H1 (cell line): ENCODE measurements around the gene RARRES1. TPM values are rescaled to one million over a fixed set of nuclear protein-coding genes. Genes with fewer than 3 reads are reported as not detected.

Experiments
- CTCF ChIA-PET: fragments of 300-600 bp; sonication (Branson Sonifier 250); formaldehyde crosslinking; loops from one replicate; lab custom pipeline; 2021; ENCODE audit not compliant: partially characterized antibody; lab: Charles Lee
- POLR2A ChIA-PET: fragments of 300-600 bp; sonication (Branson Sonifier 250); formaldehyde crosslinking; loops from one replicate; lab custom pipeline; 2021; ENCODE audit warnings: inconsistent platforms; ENCODE audit not compliant: partially characterized antibody; lab: Charles Lee
- DNase-seq, 2 experiments: peaks; one replicate each; pipeline versions ENCODE4 v3.0.0 to v3.0.0-alpha.2; 2010 to 2022; ENCODE audit warnings: low spot score in 2 of 2, low read depth in 1 of 2, mixed read lengths in 1 of 2
- FAIRE-seq: peaks from 2 replicates; lab custom pipeline; 2011; peaks lifted over from hg19 to GRCh38; lab: Jason Lieb, UNC
- H2AFZ ChIP-seq: 2 replicates; pipeline ENCODE4 v1.8.1; 2012; ENCODE audit warnings: low read length, inconsistent platforms
- H2AK5ac ChIP-seq: 2 replicates; pipeline ENCODE4 v1.6.1; 2013; ENCODE audit warnings: low read depth, low read length
- H2BK120ac ChIP-seq: replicated peaks from 2 replicates; pipeline ENCODE3; 2013; ENCODE audit warnings: low read depth, low read length, inconsistent platforms
- H2BK12ac ChIP-seq: 2 replicates; pipeline ENCODE4 v1.6.1; 2013; ENCODE audit warnings: low read depth, low read length
- H2BK15ac ChIP-seq: 2 replicates; pipeline ENCODE4 v1.6.1; 2013; ENCODE audit warnings: low read length
- H2BK20ac ChIP-seq: 2 replicates; pipeline ENCODE4 v1.6.1; 2013; ENCODE audit warnings: low read length
- H2BK5ac ChIP-seq: 2 replicates; pipeline ENCODE4 v1.6.1; 2013; ENCODE audit warnings: low read depth, low read length
- H3K14ac ChIP-seq: 2 replicates; pipeline ENCODE4 v1.6.1; 2013; ENCODE audit warnings: inconsistent platforms; ENCODE audit not compliant: insufficient read length
- H3K18ac ChIP-seq: 2 replicates; pipeline ENCODE4 v1.6.1; 2013; ENCODE audit warnings: low read length; ENCODE audit errors: extremely low read depth
- H3K23ac ChIP-seq: 2 replicates; pipeline ENCODE4 v1.6.1; 2013; ENCODE audit warnings: inconsistent platforms; ENCODE audit not compliant: insufficient read length
- H3K23me2 ChIP-seq: 2 replicates; pipeline ENCODE4 v1.6.1; 2013; ENCODE audit warnings: low read depth, low read length
- H3K27ac ChIP-seq: 2 replicates; pipeline ENCODE4 v1.6.1; 2011; ENCODE audit warnings: low read depth, low read length, inconsistent platforms
- H3K27me3 ChIP-seq, 4 experiments: replicated peaks in 1 of 4; 1 replicate in 1 of 4; 2 replicates in 3 of 4; pipeline versions ENCODE4 v1.6.1 to v1.8.1; 2011 to 2013; ENCODE audit warnings: low read length in 3 of 4, mild to moderate bottlenecking in 3 of 4, inconsistent platforms in 2 of 4, mixed read lengths in 2 of 4, moderate library complexity in 1 of 4; ENCODE audit not compliant: control insufficient read depth in 3 of 4, insufficient read depth in 3 of 4; ENCODE audit errors: extremely low read depth in 1 of 4
- H3K36me3 ChIP-seq, 4 experiments: 2 replicates each; pipeline versions ENCODE4 v1.6.1 to v1.8.1; 2011 to 2013; ENCODE audit warnings: mild to moderate bottlenecking in 4 of 4, low read length in 3 of 4, moderate library complexity in 2 of 4, control low read depth in 1 of 4, inconsistent platforms in 1 of 4; ENCODE audit not compliant: insufficient read depth in 4 of 4, control insufficient read depth in 2 of 4
- H3K4ac ChIP-seq: replicated peaks from 2 replicates; pipeline ENCODE3; 2013; ENCODE audit warnings: low read length, low read depth, mixed read lengths, inconsistent platforms; ENCODE audit not compliant: insufficient read length
- H3K4me1 ChIP-seq, 4 experiments: replicated peaks in 1 of 4; 1 replicate in 1 of 4; 2 replicates in 3 of 4; pipeline versions ENCODE4 v1.6.1 to v1.8.1; 2011 to 2013; ENCODE audit warnings: low read length in 3 of 4, inconsistent platforms in 2 of 4, mixed read lengths in 1 of 4; ENCODE audit not compliant: insufficient read depth in 4 of 4, control insufficient read depth in 3 of 4
- H3K4me2 ChIP-seq, 2 experiments: 2 replicates each; pipeline versions ENCODE4 v1.6.1 to v1.8.1; 2011 to 2013; ENCODE audit warnings: low read depth in 2 of 2, low read length in 2 of 2, control low read depth in 1 of 2, inconsistent platforms in 1 of 2, mild to moderate bottlenecking in 1 of 2; ENCODE audit not compliant: insufficient read depth in 1 of 2
- H3K4me3 ChIP-seq, 4 experiments: fragments of 200-600, 300-600 bp in 1 of 4; sonication (generic), shearing (Covaris generic), sonication (Bioruptor Twin) in 1 of 4; 2 replicates each; pipeline versions ENCODE4 v1.5.1 to v1.8.1; 2011 to 2016; ENCODE audit warnings: low read length in 4 of 4, low read depth in 3 of 4, control low read depth in 2 of 4, inconsistent platforms in 2 of 4, mild to moderate bottlenecking in 2 of 4, mixed read lengths in 1 of 4, moderate library complexity in 1 of 4; ENCODE audit not compliant: insufficient read depth in 2 of 4; ENCODE audit errors: extremely low read depth in 1 of 4
- H3K56ac ChIP-seq: replicated peaks from 2 replicates; pipeline ENCODE3; 2013; ENCODE audit warnings: low read depth, mild to moderate bottlenecking, mixed read lengths, low read length, inconsistent platforms; ENCODE audit not compliant: insufficient read length
- H3K79me1 ChIP-seq: 2 replicates; pipeline ENCODE4 v1.6.1; 2013; ENCODE audit warnings: low read depth, low read length, control low read depth
- H3K79me2 ChIP-seq, 2 experiments: 2 replicates each; pipeline versions ENCODE4 v1.6.1 to v1.8.1; 2012 to 2013; ENCODE audit warnings: low read length in 2 of 2, mild to moderate bottlenecking in 2 of 2, inconsistent platforms in 1 of 2; ENCODE audit not compliant: insufficient read depth in 2 of 2, control insufficient read depth in 1 of 2
- H3K9ac ChIP-seq, 4 experiments: replicated peaks in 1 of 4; 1 replicate in 1 of 4; 2 replicates in 3 of 4; pipeline versions ENCODE4 v1.6.1 to v1.8.1; 2011 to 2013; ENCODE audit warnings: low read depth in 3 of 4, low read length in 3 of 4, control low read depth in 2 of 4, mild to moderate bottlenecking in 2 of 4, moderate library complexity in 2 of 4, inconsistent platforms in 1 of 4; ENCODE audit errors: extremely low read depth in 1 of 4
- H3K9me3 ChIP-seq, 2 experiments: 2 replicates each; pipeline versions ENCODE4 v1.6.1 to v1.8.1; 2012 to 2013; ENCODE audit warnings: mild to moderate bottlenecking in 2 of 2, moderate library complexity in 2 of 2, control low read depth in 1 of 2, inconsistent platforms in 1 of 2, low read depth in 1 of 2, low read length in 1 of 2, mixed read lengths in 1 of 2; ENCODE audit not compliant: insufficient read depth in 2 of 2
- H4K20me1 ChIP-seq, 2 experiments: replicated peaks in 1 of 2; 2 replicates each; pipeline versions ENCODE3 to v1.8.1; 2011 to 2013; ENCODE audit warnings: inconsistent platforms in 2 of 2, low read length in 2 of 2, mild to moderate bottlenecking in 1 of 2; ENCODE audit not compliant: insufficient read depth in 2 of 2, control insufficient read depth in 1 of 2
- H4K5ac ChIP-seq: 2 replicates; pipeline ENCODE4 v1.6.1; 2013; ENCODE audit warnings: low read length, low read depth, mixed read lengths, inconsistent platforms; ENCODE audit not compliant: insufficient read length
- H4K8ac ChIP-seq: 2 replicates; pipeline ENCODE4 v1.8.0; 2013; ENCODE audit warnings: mild to moderate bottlenecking, moderate library complexity, low read length, inconsistent platforms; ENCODE audit not compliant: insufficient read depth; ENCODE audit errors: extremely low read depth
- H4K91ac ChIP-seq: replicated peaks from 2 replicates; pipeline ENCODE3; 2013; ENCODE audit warnings: low read length, mixed read lengths, inconsistent platforms; ENCODE audit not compliant: insufficient read length
- EGR1 ChIP-seq: IDR thresholded peaks from 2 replicates; pipeline ENCODE4 v1.6.1; 2011; ENCODE audit warnings: low read depth, low read length, borderline replicate concordance
- GTF2F1 ChIP-seq: IDR thresholded peaks from 2 replicates; pipeline ENCODE4 v1.6.1; 2012; ENCODE audit warnings: low read depth, low read length, improper control_type of control experiment, borderline replicate concordance
- MAFK ChIP-seq: IDR thresholded peaks from 2 replicates; pipeline ENCODE4 v1.6.1; 2012; ENCODE audit warnings: low read depth, mild to moderate bottlenecking, improper control_type of control experiment, low read length
- POU5F1 ChIP-seq: IDR thresholded peaks from 2 replicates; pipeline ENCODE4 v1.6.1; 2011; ENCODE audit warnings: low read depth, mild to moderate bottlenecking, low read length, moderate library complexity
- RBBP5 ChIP-seq: IDR thresholded peaks from 2 replicates; pipeline ENCODE4 v1.7.1; 2012; ENCODE audit warnings: low read depth, mild to moderate bottlenecking, inconsistent platforms, low read length, moderate library complexity, borderline replicate concordance
- TAF1 ChIP-seq: IDR thresholded peaks from 2 replicates; pipeline ENCODE4 v1.6.1; 2011; ENCODE audit warnings: mild to moderate bottlenecking, low read depth, low read length
- WGBS, 2 experiments: shearing (Covaris generic) in 1 of 2; methylation state at CpG; one replicate each; pipeline versions ENCODE4 v1.1.6 to v1.1.7; 2013 to 2015; ENCODE audit warnings: low lambda C conversion rate in 2 of 2, mixed read lengths in 2 of 2, inconsistent platforms in 1 of 2, low coverage in 1 of 2, missing lambda C conversion rate in 1 of 2; ENCODE audit not compliant: insufficient replicate concordance in 2 of 2, insufficient coverage in 1 of 2, insufficient read length in 1 of 2; ENCODE audit errors: extremely low coverage in 1 of 2, missing lambda C conversion rate in 1 of 2; 5-methylcytosine and 5-hydroxymethylcytosine counted together
- polyA plus RNA-seq, 7 experiments: library from polyadenylated mRNA; depleted of rRNA in 3 of 7; stranded (reverse) in 5 of 7; unstranded in 2 of 7; fragments of >200 nt in 5 of 7; fragments of 200-250 nt in 2 of 7; gene quantifications; 1 replicate in 5 of 7; 2 replicates in 1 of 7; 4 replicates in 1 of 7; pipeline versions ENCODE4 v1.2.1 to v1.2.3, GENCODE V29; 2011 to 2013; ENCODE audit warnings: missing spikeins in 2 of 7, mixed read lengths in 2 of 7
- total RNA-seq: library from RNA; stranded (reverse); fragmentation: NEBNext Ultra II Directional; extraction: Animal tissue kit (Norgen Biotek cat#: 25700); gene quantifications from 2 replicates; pipeline ENCODE4 v1.2.1, GENCODE V29; 2021

RARRES1 gene
- total and polyA plus RNA-seq, 2 of the 8 experiments (the other 6 are each of a cell fraction or from before 2014, with no cell fraction given) = 0.26 to 0.71 TPM

DNA sequence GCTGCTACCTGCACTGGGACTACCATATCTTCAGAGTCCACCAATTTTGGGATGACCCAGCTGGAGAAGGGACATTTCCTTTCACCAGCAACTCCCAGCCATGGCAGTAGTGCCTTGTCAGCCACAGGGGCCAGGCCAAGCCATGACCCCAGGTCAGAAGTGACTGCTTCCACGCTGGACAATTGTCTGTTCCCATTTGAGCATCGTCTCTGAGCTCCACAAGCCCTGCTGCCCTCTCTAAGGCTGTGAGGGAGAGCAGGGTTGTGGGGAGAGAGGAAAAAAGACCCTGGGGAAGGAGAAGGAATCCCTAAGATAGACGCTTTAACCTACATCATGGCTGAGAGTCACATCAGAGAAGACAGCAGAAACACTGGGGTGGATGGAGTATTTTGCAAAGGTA is 7.4 kb upstream of the RARRES1 start:
- H2AFZ ChIP-seq = no peak overlapping the region
- POLR2A ChIA-PET = no interaction called here
- no peak overlapping the region for H3K27ac ChIP-seq
- H3K56ac ChIP-seq = no peak overlapping the region
- no peaks in the 10 kb centered on the region; the same call in 1 of the 2 replicates for H3K23me2 ChIP-seq
- CTCF ChIA-PET = interaction anchor here (1.6 to 4.5 kb wide), 2 partner anchors 12 to 52 kb away, joined by 5 to 30 read pairs; no protein-coding TSS in a partner anchor
- H3K27me3 ChIP-seq = no peaks in the 10 kb centered on the region
- no peak overlapping the region for H2BK15ac ChIP-seq
- no peak overlapping the region for H3K9ac ChIP-seq
- H3K4me1 ChIP-seq = no peaks in the 10 kb centered on the region
- no peak overlapping the region for H2BK20ac ChIP-seq
- H2BK12ac ChIP-seq = no peak overlapping the region
- H2BK120ac ChIP-seq = no peak overlapping the region
- FAIRE-seq = no peak
- no peak overlapping the region for H3K14ac ChIP-seq
- no peak overlapping the region for H2BK5ac ChIP-seq
- H4K20me1 ChIP-seq = no peaks in the 10 kb centered on the region
- no peak overlapping the region for H3K4ac ChIP-seq
- no peak overlapping the region for H4K8ac ChIP-seq
- no peaks in the 10 kb centered on the region for H3K79me2 ChIP-seq
- H4K5ac ChIP-seq = no peak overlapping the region
- H3K36me3 ChIP-seq = no peaks in the 10 kb centered on the region; a peak in 1 of 8 replicates
- H3K4me2 ChIP-seq = no peak overlapping the region
- no peak overlapping the region for H3K23ac ChIP-seq
- no peaks in the 10 kb centered on the region for H3K79me1 ChIP-seq
- peaks cover 4 to 5% of the 10 kb centered on the region in 2 experiments; a peak in 1 of 4 replicates for H3K9me3 ChIP-seq
- no peak for DNase-seq
- no peak overlapping the region for H2AK5ac ChIP-seq
- H3K18ac ChIP-seq = no peak overlapping the region
- TF ChIP-seq EGR1 (no peak), MAFK (no peak), TAF1 (no peak), RBBP5 (no peak), POU5F1 (no peak), GTF2F1 (no peak)
- TF ChIP-seq, all 59 proteins: peak for 0
- WGBS, 2 experiments = 93% methylated on average over 3 of the region's 3 CpGs; no CpG with 5 or more reads in 1 of the 2 experiments
- H3K4me3 ChIP-seq = no peak overlapping the region
- no peak overlapping the region for H4K91ac ChIP-seq
